K562 (cell line): ENCODE data around the gene DNAH10. TPM values are rescaled to one million over a fixed set of nuclear protein-coding genes. Genes with fewer than 3 reads are reported as not detected.

Source experiments
- ATAC-seq: fragments of 200-7000 bp; cut with Tn5 transposase; 3 replicates; pipeline ENCODE4 v1.9.1; 2020; ENCODE audit warnings: moderate library complexity
- BruUV-seq: library from RNA; stranded (reverse); fragments of 400-500 nt; replicated peaks from 2 replicates; lab custom pipeline; 2021; lab: Mats Ljungman, UMichigan
- CTCF ChIA-PET: fragments of 300-600 bp; formaldehyde crosslinking; extraction: SDS; loops from one replicate; lab custom pipeline; 2021; ENCODE audit warnings: low intra/inter-chr PET ratio; lab: Yijun Ruan, JAX
- POLR2A ChIA-PET: fragments of 300-600, 350-650 bp; sonication (Branson Sonifier 250); formaldehyde crosslinking; extraction: SDS; loops from one replicate; lab custom pipeline; 2021; ENCODE audit warnings: antibody characterized with exemption, inconsistent platforms; lab: Yijun Ruan, JAX
- DNase-seq, 4 experiments: peaks; one replicate each; pipeline versions ENCODE4 v3.0.0 to v3.0.0-alpha.2; 2011 to 2018; ENCODE audit warnings: low spot score in 3 of 4, mixed read lengths in 3 of 4; ENCODE audit errors: extremely low read depth in 1 of 4
- FAIRE-seq: peaks from 2 replicates; lab custom pipeline; 2011; peaks lifted over from hg19 to GRCh38; lab: Jason Lieb, UNC
- H2AFZ ChIP-seq: 2 replicates; pipeline ENCODE4 v1.6.0; 2011; ENCODE audit warnings: low read depth, low read length, control low read depth, inconsistent platforms
- H3K27ac ChIP-seq: fragments of 200-600 bp; 3 replicates; pipeline ENCODE4 v1.8.0; 2011; ENCODE audit warnings: low read depth, mild to moderate bottlenecking, control low read depth, inconsistent platforms, low read length, moderate library complexity, mixed read lengths; ENCODE audit errors: extremely low read depth
- H3K27me3 ChIP-seq, 2 experiments: fragments of 300-600 bp in 1 of 2; 2 replicates in 1 of 2; 3 replicates in 1 of 2; pipeline versions ENCODE4 v1.6.0 to v1.8.0; 2011; ENCODE audit warnings: inconsistent platforms in 2 of 2, low read length in 2 of 2, mild to moderate bottlenecking in 1 of 2, mixed read lengths in 1 of 2, moderate library complexity in 1 of 2; ENCODE audit not compliant: control insufficient read depth in 2 of 2, insufficient read depth in 2 of 2
- H3K36me3 ChIP-seq: fragments of 300-600 bp; 3 replicates; pipeline ENCODE4 v1.8.0; 2011; ENCODE audit warnings: mild to moderate bottlenecking, low read length, inconsistent platforms; ENCODE audit not compliant: control insufficient read depth, insufficient read depth
- H3K4me1 ChIP-seq, 2 experiments: fragments of 200-600 bp in 1 of 2; replicated peaks in 1 of 2; 2 replicates in 1 of 2; 3 replicates in 1 of 2; pipeline versions ENCODE4 v1.5.1 to v1.8.0; 2011; ENCODE audit warnings: inconsistent platforms in 2 of 2, low read length in 2 of 2, mild to moderate bottlenecking in 1 of 2, mixed read lengths in 1 of 2, moderate library complexity in 1 of 2; ENCODE audit not compliant: control insufficient read depth in 2 of 2, insufficient read depth in 2 of 2
- H3K4me2 ChIP-seq: 2 replicates; pipeline ENCODE4 v1.6.1; 2011; ENCODE audit warnings: low read length, control low read depth, inconsistent platforms, mixed read lengths; ENCODE audit not compliant: insufficient read depth
- H3K4me3 ChIP-seq: fragments of 200-600 bp; sonication (generic), shearing (Covaris generic); 2 replicates; pipeline ENCODE4 v1.5.1; 2016; ENCODE audit warnings: control low read depth, inconsistent platforms
- H3K79me2 ChIP-seq: fragments of 200-600 bp; 3 replicates; pipeline ENCODE4 v1.8.0; 2011; ENCODE audit warnings: low read length, inconsistent platforms; ENCODE audit not compliant: control insufficient read depth, insufficient read depth
- H3K9ac ChIP-seq, 2 experiments: 2 replicates each; pipeline versions ENCODE4 v1.6.0 to v1.6.1; 2011; ENCODE audit warnings: low read depth in 2 of 2, low read length in 2 of 2, control low read depth in 1 of 2, inconsistent platforms in 1 of 2, mild to moderate bottlenecking in 1 of 2, mixed read lengths in 1 of 2; ENCODE audit not compliant: insufficient read depth in 1 of 2
- H3K9me1 ChIP-seq: one replicate; pipeline ENCODE4 v1.6.0; 2011; ENCODE audit warnings: inconsistent platforms, mild to moderate bottlenecking, low read length, moderate library complexity; ENCODE audit not compliant: control insufficient read depth, insufficient read depth
- H3K9me3 ChIP-seq: replicated peaks from 2 replicates; pipeline ENCODE4 v1.5.1; 2011; ENCODE audit warnings: low read depth, low read length, inconsistent platforms; ENCODE audit not compliant: control insufficient read depth, insufficient read depth
- H4K20me1 ChIP-seq: replicated peaks from 2 replicates; pipeline ENCODE4 v1.6.1; 2011; ENCODE audit warnings: low read length, inconsistent platforms, mixed read lengths; ENCODE audit not compliant: control insufficient read depth, insufficient read depth
- CREB1 ChIP-seq, 2 experiments: sonication (generic) in 1 of 2; formaldehyde crosslinking in 1 of 2; IDR thresholded peaks; 2 replicates each; pipeline versions ENCODE4 v1.6.1 to v1.8.0; 2012 to 2022; ENCODE audit warnings: inconsistent platforms in 1 of 2, mild to moderate bottlenecking in 1 of 2, missing genetic modification reagents in 1 of 2, moderate library complexity in 1 of 2
- CTCF ChIP-seq, 3 experiments: IDR thresholded peaks in 2 of 3; conservative IDR thresholded peaks in 1 of 3; 2 replicates each; pipeline ENCODE4 v1.5.1; 2011 to 2012; ENCODE audit warnings: low read length in 3 of 3, mild to moderate bottlenecking in 3 of 3, control low read depth in 2 of 3, improper control_type of control experiment in 1 of 3, inconsistent platforms in 1 of 3, low read depth in 1 of 3, mixed read lengths in 1 of 3, moderate library complexity in 1 of 3; ENCODE audit not compliant: insufficient read depth in 2 of 3
- DEAF1 ChIP-seq: fragments of 450-650 bp; formaldehyde crosslinking; IDR thresholded peaks from 2 replicates; pipeline ENCODE4 v1.4.0; 2020; ENCODE audit warnings: mild to moderate bottlenecking, moderate library complexity
- SMC3 ChIP-seq: conservative IDR thresholded peaks from 2 replicates; pipeline ENCODE4 v1.6.1; 2011; ENCODE audit warnings: low read depth, low read length, improper control_type of control experiment; ENCODE audit not compliant: insufficient read depth
- ZBTB40 ChIP-seq, 2 experiments: fragments of 450-650 bp in 1 of 2; sonication (generic) in 1 of 2; formaldehyde crosslinking in 1 of 2; IDR thresholded peaks; 2 replicates each; pipeline versions ENCODE4 v1.7.1 to v1.9.0; 2016 to 2022; ENCODE audit warnings: inconsistent platforms in 1 of 2, mild to moderate bottlenecking in 1 of 2, missing genetic modification reagents in 1 of 2
- ZNF778 ChIP-seq: fragments of 450-650 bp; formaldehyde crosslinking; IDR thresholded peaks from 2 replicates; pipeline ENCODE4 v1.4.0; 2020; ENCODE audit warnings: mild to moderate bottlenecking, moderate library complexity
- WGBS: fragments of 100-300 bp; shearing (Covaris generic); methylation state at CpG from one replicate; pipeline ENCODE4 v1.1.6; 2016; ENCODE audit warnings: low coverage, mixed read lengths; ENCODE audit not compliant: insufficient coverage; ENCODE audit errors: missing lambda C conversion rate; 5-methylcytosine and 5-hydroxymethylcytosine counted together
- in situ Hi-C: fragments of 300-500 bp; cut with MboI; formaldehyde crosslinking; loops from 4 replicates; pipeline ENCODE4 v1.15.0; 2018; ENCODE audit warnings: inconsistent platforms, mixed read lengths
- intact Hi-C: fragments of 100-400 bp; cut with micrococcal nuclease; formaldehyde crosslinking; loops from 2 replicates; pipeline ENCODE4 v1.14.2; 2022
- polyA plus RNA-seq, 8 experiments: library from polyadenylated mRNA; depleted of rRNA in 4 of 8; stranded (reverse) in 5 of 8; unstranded in 3 of 8; fragments of >200 nt; fragmentation: Nextera tagmentation in 2 of 8; fragmentation: Illumina TruSeq in 1 of 8; extraction: Ambion mirVana in 2 of 8; extraction: Trizol in 1 of 8; gene quantifications; 2 replicates each; pipeline versions ENCODE4 v1.2.1 to v1.2.3, GENCODE V29; 2011 to 2014; ENCODE audit warnings: inconsistent platforms in 1 of 8, missing spikeins in 1 of 8
- total RNA-seq, 7 experiments: library from RNA; depleted of rRNA in 6 of 7; stranded (reverse); fragments of >200 nt in 6 of 7; fragmentation: Illumina TruSeq in 2 of 7; extraction: Trizol in 2 of 7; gene quantifications; 2 replicates each; pipeline versions ENCODE4 v1.2.1 to v1.2.3, GENCODE V29; 2011 to 2021; ENCODE audit warnings: low replicate concordance in 1 of 7

The DNAH10 gene
- total and polyA plus RNA-seq, 9 of the 15 experiments (the other 6 are each of a cell fraction or from before 2014, with no cell fraction given), result 0.01 to 0.06 (median 0.04) TPM; not detected in 1

- ChIA-PET POLR2A (interaction anchor here (0.9 to 2.5 kb wide), 3 partner anchors 10 to 13 kb away, joined by 3 to 6 read pairs (median 4); no protein-coding TSS in a partner anchor), CTCF (interaction anchor here (0.6 to 2.6 kb wide), 5 partner anchors 45 to 183 kb away, joined by 3 to 11 read pairs (median 5); no protein-coding TSS in a partner anchor)
- ATAC-seq, result peak; percentile 97
- H4K20me1 ChIP-seq, result peaks cover 14% of the 10 kb centered on the region
- in situ Hi-C loops, result no loop called here
- no TSS peak for BruUV-seq
- no peaks in the 10 kb centered on the region for H3K9me3 ChIP-seq
- no peaks in the 10 kb centered on the region for H3K27me3 ChIP-seq
- no peak overlapping the region for H3K27ac ChIP-seq
- H3K4me3 ChIP-seq, result no peak overlapping the region
- H2AFZ ChIP-seq, result no peak overlapping the region
- peak; percentile 94 for FAIRE-seq
- no peaks in the 10 kb centered on the region for H3K9me1 ChIP-seq
- H3K79me2 ChIP-seq, result peaks cover 32% of the 10 kb centered on the region
- H3K9ac ChIP-seq, result no peak overlapping the region
- DNase-seq, result peak in 3 of 4 experiments; percentile 38 to 76 (median 38)
- 0 out of 5 replicates have a peak, but pooled peaks cover 0 to 3% of the 10 kb centered on the region in 2 experiments for H3K4me1 ChIP-seq
- H3K36me3 ChIP-seq, result peaks cover 38% of the 10 kb centered on the region
- intact Hi-C loops, result loop anchor here (2.0 to 5.0 kb wide), 2 partner anchors 77 to 183 kb away; no protein-coding TSS in a partner anchor
- H3K4me2 ChIP-seq, result no peak overlapping the region
- 36% methylated on average over 7 of the region's 7 CpGs for WGBS
- peak; percentile 70 for TF ChIP-seq DEAF1 (CRISPR knock-in tag)
- TF ChIP-seq CREB1 (IDR thresholded peaks at IDR 0.05), result no peak
- TF ChIP-seq CREB1 (CRISPR knock-in tag; IDR thresholded peaks at IDR 0.05), result no peak
- TF ChIP-seq CTCF (IDR thresholded peaks at IDR 0.05 in 2 of 3, conservative IDR thresholded peaks at IDR 0.05 in 1 of 3; ENCODE audit: insufficient read depth in 2 of 3, low read depth in 1 of 3, low read length in 3 of 3), result peak; percentile 73 to 87 (median 80)
- no peak for TF ChIP-seq ZBTB40 (IDR thresholded peaks at IDR 0.05)
- TF ChIP-seq ZBTB40 (CRISPR knock-in tag; IDR thresholded peaks at IDR 0.05), result no peak
- peak; percentile 68 for TF ChIP-seq SMC3
- no peak for TF ChIP-seq ZNF778
Observed at GRCh38 chr12:123983822-123984485, 221.9 kb downstream of the DNAH10 start.
